Tongue (tissue), 2 donors: ENCODE data around the gene ARFGAP3. TPM values are rescaled to one million over a fixed set of nuclear protein-coding genes. Genes with fewer than 3 reads are reported as not detected.

ENCODE experiments used
- DNase-seq: peaks from one replicate; pipeline ENCODE4 v3.0.0-alpha.2; 2015
- total RNA-seq: library from RNA; depleted of rRNA; stranded (reverse); fragments of >200 nt; gene quantifications from one replicate; pipeline ENCODE4 v1.2.3, GENCODE V29; 2014

Gene ARFGAP3
- total RNA-seq, 1 donor from 2014 or later = 50.7 TPM

- DNase-seq = no peak
These were observed 5.1 kb upstream of the ARFGAP3 start for GRCh38 chr22:42862045-42862734.

GRCh38 chr22:42860968-42861367 lies 3.9 kb upstream of the ARFGAP3 start:
- peak; percentile 57 for DNase-seq

GRCh38 chr22:42857845-42858481 lies 890 bp upstream of the ARFGAP3 start:
- no peak for DNase-seq

- peak; percentile 56 for DNase-seq
These were observed 751 bp downstream of the ARFGAP3 start for GRCh38 chr22:42856179-42856864.

GRCh38 chr22:42855721-42856120 lies 1.4 kb downstream of the ARFGAP3 start:
- DNase-seq = no peak

- no peak for DNase-seq
These were observed 1.9 kb downstream of the ARFGAP3 start for GRCh38 chr22:42855211-42855610.

GRCh38 chr22:42848941-42849550 lies 8.0 kb downstream of the ARFGAP3 start:
- no peak for DNase-seq

GRCh38 chr22:42847110-42847509 lies 10.0 kb downstream of the ARFGAP3 start:
- DNase-seq = no peak

GRCh38 chr22:42844756-42845155 lies 12.3 kb downstream of the ARFGAP3 start:
- no peak for DNase-seq

- no peak for DNase-seq
These were observed 14.3 kb downstream of the ARFGAP3 start for GRCh38 chr22:42842658-42843370.

- no peak for DNase-seq
These were observed 15.6 kb downstream of the ARFGAP3 start for GRCh38 chr22:42841444-42841843.

GRCh38 chr22:42837556-42837955 lies 19.5 kb downstream of the ARFGAP3 start:
- no peak for DNase-seq

- no peak for DNase-seq
These were observed 21.0 kb downstream of the ARFGAP3 start for GRCh38 chr22:42836026-42836425.

- no peak for DNase-seq
These were observed 22.7 kb downstream of the ARFGAP3 start for GRCh38 chr22:42834177-42834949.

GRCh38 chr22:42833104-42833503 lies 24.0 kb downstream of the ARFGAP3 start:
- DNase-seq = no peak

GRCh38 chr22:42831712-42832111 lies 25.4 kb downstream of the ARFGAP3 start:
- no peak for DNase-seq

GRCh38 chr22:42830161-42830560 lies 26.9 kb downstream of the ARFGAP3 start:
- no peak for DNase-seq

- DNase-seq = no peak
These were observed 27.8 kb downstream of the ARFGAP3 start for GRCh38 chr22:42829302-42829701.

GRCh38 chr22:42825796-42826195 lies 31.3 kb downstream of the ARFGAP3 start:
- DNase-seq = no peak

GRCh38 chr22:42821386-42821785 lies 35.7 kb downstream of the ARFGAP3 start:
- no peak for DNase-seq

GRCh38 chr22:42820045-42820763 lies 36.9 kb downstream of the ARFGAP3 start:
- DNase-seq = peak; percentile 56
